ENCODE results near the gene PITPNC1.

PITPNC1 gene

GRCh38 chr17:67737145-67737544 lies 360.1 kb downstream of the PITPNC1 start:
- TF ChIP-seq CTCF (IDR thresholded peaks at IDR 0.05; ENCODE audit: insufficient read depth, low read depth, low read length, missing control alignments), result no peak
- H3K4me3 ChIP-seq (ENCODE audit: low read length), result no peak overlapping the region
- DNase-seq (ENCODE audit: low read depth), result no peak

- DNase-seq (ENCODE audit: low read depth), result no peak
- no peak overlapping the region for H3K4me3 ChIP-seq (ENCODE audit: low read length)
- TF ChIP-seq CTCF (IDR thresholded peaks at IDR 0.05; ENCODE audit: insufficient read depth, low read depth, low read length, missing control alignments), result no peak
Measured at GRCh38 chr17:67742025-67742424, 364.9 kb downstream of the PITPNC1 start.
